Neural progenitor cell (in vitro differentiated cells): ENCODE results near the gene FAM53A. TPM values are rescaled to one million over a fixed set of nuclear protein-coding genes. Genes with fewer than 3 reads are reported as not detected.

Experiments
- DNase-seq: peaks from one replicate; pipeline ENCODE4 v3.0.0-alpha.2; 2016; ENCODE audit warnings: low spot score
- H2AFZ ChIP-seq: fragments of 200-600 bp; sonication (generic); replicated peaks from 2 replicates; pipeline ENCODE4 v1.6.1; 2016; ENCODE audit warnings: antibody characterized with exemption
- H3F3A ChIP-seq: fragments of 200-600 bp; sonication (generic); 2 replicates; pipeline ENCODE4 v1.6.1; 2016; ENCODE audit warnings: antibody characterized with exemption, low read depth
- H3K27ac ChIP-seq: fragments of 200-600 bp; sonication (generic); 2 replicates; pipeline ENCODE4 v1.5.1; 2016; ENCODE audit warnings: mild to moderate bottlenecking
- H3K27me3 ChIP-seq: fragments of 200-600 bp; sonication (generic); 2 replicates; pipeline ENCODE4 v1.6.1; 2016; ENCODE audit warnings: mild to moderate bottlenecking, moderate library complexity
- H3K36me3 ChIP-seq: fragments of 200-600 bp; sonication (generic); 2 replicates; pipeline ENCODE4 v1.5.1; 2016
- H3K4me1 ChIP-seq: fragments of 200-600 bp; sonication (generic); 2 replicates; pipeline ENCODE4 v1.6.1; 2016; ENCODE audit warnings: mixed run types
- H3K4me2 ChIP-seq: fragments of 200-600 bp; sonication (generic); 2 replicates; pipeline ENCODE4 v1.6.1; 2016
- H3K4me3 ChIP-seq: fragments of 200-600 bp; sonication (generic); 2 replicates; pipeline ENCODE4 v1.5.1; 2016
- H3K79me2 ChIP-seq: fragments of 200-600 bp; sonication (generic); 2 replicates; pipeline ENCODE4 v1.6.1; 2016; ENCODE audit warnings: low read depth
- H3K9ac ChIP-seq: fragments of 200-600 bp; sonication (generic); 2 replicates; pipeline ENCODE4 v1.6.1; 2016
- H3K9me3 ChIP-seq: fragments of 200-600 bp; sonication (generic); 2 replicates; pipeline ENCODE4 v1.5.1; 2016; ENCODE audit warnings: low read depth
- H4K20me1 ChIP-seq: fragments of 200-600 bp; sonication (generic); 2 replicates; pipeline ENCODE4 v1.6.1; 2016; ENCODE audit warnings: low read depth
- H3K27ac Mint-ChIP-seq: 3 replicates; pipeline ENCODE4 v1.8.0; 2021; ENCODE audit warnings: mixed read lengths
- H3K27me3 Mint-ChIP-seq: 2 replicates; pipeline ENCODE4 v1.8.0; 2022; ENCODE audit warnings: low read depth, mild to moderate bottlenecking, inconsistent platforms, moderate library complexity, mixed read lengths; ENCODE audit not compliant: insufficient read depth
- H3K36me3 Mint-ChIP-seq: 3 replicates; pipeline ENCODE4 v1.8.0; 2021; ENCODE audit warnings: mixed read lengths
- H3K4me1 Mint-ChIP-seq: 3 replicates; pipeline ENCODE4 v1.8.0; 2021; ENCODE audit warnings: mixed read lengths
- H3K4me3 Mint-ChIP-seq: 3 replicates; pipeline ENCODE4 v1.8.0; 2021; ENCODE audit warnings: mild to moderate bottlenecking, moderate library complexity, mixed read lengths
- H3K9me3 Mint-ChIP-seq: 3 replicates; pipeline ENCODE4 v1.8.0; 2020; ENCODE audit warnings: mixed read lengths
- CTCF ChIP-seq: fragments of 200-600 bp; sonication (generic); IDR thresholded peaks from 2 replicates; pipeline ENCODE4 v1.5.1; 2017; ENCODE audit warnings: antibody characterized with exemption, mild to moderate bottlenecking
- EZH2 ChIP-seq: fragments of 200-600 bp; sonication (generic); IDR thresholded peaks from 2 replicates; pipeline ENCODE4 v1.6.1; 2017; ENCODE audit warnings: antibody characterized with exemption, mild to moderate bottlenecking, moderate library complexity
- EZH2phosphoT487 ChIP-seq: fragments of 200-600 bp; sonication (generic); IDR thresholded peaks from 2 replicates; pipeline ENCODE4 v1.6.1; 2017; ENCODE audit warnings: antibody characterized with exemption
- total RNA-seq: library from RNA; depleted of rRNA; stranded (reverse); fragments of >200 nt; gene quantifications from 2 replicates; pipeline ENCODE4 v1.2.3, GENCODE V29; 2015; ENCODE audit warnings: low replicate concordance

FAM53A gene
- total RNA-seq, 1 donor from 2014 or later, result 3.2 TPM

GRCh38 chr4:1695913-1696312 is 11.8 kb upstream of the FAM53A start:
- TF ChIP-seq EZH2, result no peak
- no peak for TF ChIP-seq EZH2phosphoT487
- no peak for TF ChIP-seq CTCF
- no peaks in the 10 kb centered on the region for H3K4me1 ChIP-seq
- no peaks in the 10 kb centered on the region for H3K9me3 ChIP-seq
- no peak overlapping the region for H2AFZ ChIP-seq
- H3K79me2 ChIP-seq, result no peaks in the 10 kb centered on the region
- H3K27ac Mint-ChIP-seq, result no peak overlapping the region
- peaks cover 30% of the 10 kb centered on the region for H4K20me1 ChIP-seq
- H3K27me3 ChIP-seq, result no peaks in the 10 kb centered on the region
- no peak overlapping the region for H3K27ac ChIP-seq
- H3K4me3 Mint-ChIP-seq, result peak overlapping the region; percentile 3
- H3F3A ChIP-seq, result peaks cover 28% of the 10 kb centered on the region
- no peak overlapping the region for H3K4me3 ChIP-seq
- H3K27me3 Mint-ChIP-seq, result no peaks in the 10 kb centered on the region
- H3K36me3 ChIP-seq, result peaks cover 8% of the 10 kb centered on the region
- H3K9me3 Mint-ChIP-seq, result no peaks in the 10 kb centered on the region
- H3K9ac ChIP-seq, result no peak overlapping the region
- no peak overlapping the region for H3K4me2 ChIP-seq
- DNase-seq, result no peak
- peaks cover 16% of the 10 kb centered on the region for H3K36me3 Mint-ChIP-seq
- H3K4me1 Mint-ChIP-seq, result no peaks in the 10 kb centered on the region

GRCh38 chr4:1693131-1693896 is 9.2 kb upstream of the FAM53A start:
- Mint-ChIP-seq H3K36me3 (peaks cover 16% of the 10 kb centered on the region), H3K27ac (no peak overlapping the region)

GRCh38 chr4:1691737-1692373 is 7.7 kb upstream of the FAM53A start:
- peaks cover 8% of the 10 kb centered on the region for H3K36me3 ChIP-seq
- peaks cover 16% of the 10 kb centered on the region for H3K36me3 Mint-ChIP-seq

More at GRCh38 chr4:1693131-1693896, 9.2 kb upstream of the FAM53A start:
- Histone ChIP-seq H3K4me1 (no peaks in the 10 kb centered on the region), H3K36me3 (peaks cover 8% of the 10 kb centered on the region), H3K27me3 (no peaks in the 10 kb centered on the region), H3K27ac (no peak overlapping the region), H3K4me3 (no peak overlapping the region), H3K79me2 (no peaks in the 10 kb centered on the region), H4K20me1 (peaks cover 14% of the 10 kb centered on the region), H2AFZ (no peak overlapping the region), H3K9ac (no peak overlapping the region), H3F3A (peaks cover 28% of the 10 kb centered on the region), H3K4me2 (no peak overlapping the region), H3K9me3 (no peaks in the 10 kb centered on the region)
- DNase-seq, result peak; percentile 85
- H3K4me3 Mint-ChIP-seq, result no peak overlapping the region
- H3K27me3 Mint-ChIP-seq, result no peaks in the 10 kb centered on the region
- TF ChIP-seq CTCF, result peak; percentile 95
- TF ChIP-seq EZH2phosphoT487, result no peak
- TF ChIP-seq EZH2, result no peak
- no peaks in the 10 kb centered on the region for H3K9me3 Mint-ChIP-seq
- H3K4me1 Mint-ChIP-seq, result no peaks in the 10 kb centered on the region

More at GRCh38 chr4:1691737-1692373, 7.7 kb upstream of the FAM53A start:
- no peak overlapping the region for H3K4me2 ChIP-seq
- Mint-ChIP-seq H3K4me1 (no peaks in the 10 kb centered on the region), H3K27me3 (no peaks in the 10 kb centered on the region), H3K27ac (no peak overlapping the region), H3K9me3 (no peaks in the 10 kb centered on the region), H3K4me3 (no peak overlapping the region)
- no peaks in the 10 kb centered on the region for H3K9me3 ChIP-seq
- no peak for TF ChIP-seq EZH2phosphoT487
- no peak for TF ChIP-seq EZH2
- peaks cover 14% of the 10 kb centered on the region for H4K20me1 ChIP-seq
- no peaks in the 10 kb centered on the region for H3K79me2 ChIP-seq
- no peaks in the 10 kb centered on the region for H3K27me3 ChIP-seq
- H3K4me3 ChIP-seq, result no peak overlapping the region
- H2AFZ ChIP-seq, result no peak overlapping the region
- no peaks in the 10 kb centered on the region for H3K4me1 ChIP-seq
- peaks cover 31% of the 10 kb centered on the region for H3F3A ChIP-seq
- no peak for DNase-seq
- no peak overlapping the region for H3K9ac ChIP-seq
- no peak overlapping the region for H3K27ac ChIP-seq
